Tibial nerve (tissue), 3 donors: ENCODE measurements around the gene CCDC27.

Experiments
- CTCF ChIP-seq, 5 experiments: fragments of 200-600 bp in 3 of 5; fragments of 450-650 bp in 2 of 5; sonication (generic) in 3 of 5; IDR thresholded peaks; one replicate each; pipeline ENCODE4 v1.5.1; 2016 to 2019; ENCODE audit warnings: antibody characterized with exemption in 5 of 5, mild to moderate bottlenecking in 3 of 5, moderate library complexity in 2 of 5
- POLR2A ChIP-seq, 2 donors: fragments of 450-650 bp; IDR thresholded peaks; one replicate each; pipeline ENCODE4 v1.6.1; 2017; ENCODE audit warnings: antibody characterized with exemption in 2 of 2, mild to moderate bottlenecking in 2 of 2, moderate library complexity in 2 of 2

DNA sequence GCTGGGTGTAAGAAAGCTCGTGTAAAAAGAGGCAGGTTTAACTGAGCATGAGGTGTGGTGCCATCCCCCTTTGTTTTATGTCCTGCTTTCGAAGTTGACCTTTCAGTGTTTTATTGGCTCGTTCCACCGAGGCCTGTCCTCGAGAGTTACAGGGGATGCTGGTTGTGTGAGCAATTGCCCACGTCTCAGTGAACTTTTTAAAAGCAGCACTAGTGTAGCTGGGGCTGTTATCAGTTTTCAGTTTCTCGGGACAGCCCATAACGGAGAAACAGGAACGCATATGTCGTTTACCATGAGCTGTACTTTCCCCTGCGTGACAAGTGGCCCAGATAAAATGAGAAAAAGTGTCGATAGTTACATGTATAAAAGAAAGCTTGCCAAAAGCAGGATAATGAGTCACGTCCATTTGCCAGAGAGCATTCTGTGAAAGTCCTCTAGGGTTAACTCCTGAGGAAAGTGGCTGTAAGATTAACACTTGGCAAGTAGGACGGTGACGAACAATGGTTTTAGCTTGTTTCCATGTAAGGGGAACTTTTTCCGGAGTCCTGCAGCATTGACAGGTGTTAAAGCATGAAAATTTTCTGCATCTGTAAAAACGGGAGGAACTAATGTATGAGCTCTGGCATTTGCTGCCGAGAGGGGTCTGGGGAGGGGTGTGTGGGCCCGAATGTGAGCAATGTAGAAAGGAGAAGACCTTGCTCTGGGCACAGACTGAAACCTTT is 51.8 kb downstream of the CCDC27 start:
- no peak for TF ChIP-seq CTCF (IDR thresholded peaks at IDR 0.05)
- no peak for TF ChIP-seq POLR2A (IDR thresholded peaks at IDR 0.05)
